Loucy (cell line): Measurements from ENCODE around the gene ZKSCAN4.

Source experiments
- CTCF ChIP-seq: fragments of 200-600 bp; sonication (generic); conservative IDR thresholded peaks from 2 replicates; pipeline ENCODE4 v1.5.1; 2014; ENCODE audit warnings: mild to moderate bottlenecking, antibody characterized with exemption, low read length
- EZH2phosphoT487 ChIP-seq: fragments of 200-600 bp; IDR thresholded peaks from 2 replicates; pipeline ENCODE4 v1.6.1; 2018; ENCODE audit warnings: antibody characterized with exemption, mild to moderate bottlenecking, moderate library complexity, borderline replicate concordance

- TF ChIP-seq CTCF = no peak
- TF ChIP-seq EZH2phosphoT487 = no peak
Observed at GRCh38 chr6:28200020-28200419, 52.0 kb downstream of the ZKSCAN4 start.
